AG04450 (cell line): Measurements from ENCODE around the gene COL27A1. TPM values are rescaled to one million over a fixed set of nuclear protein-coding genes. Genes with fewer than 3 reads are reported as not detected.

ENCODE experiments used
- CTCF ChIA-PET: fragments of 300-600, 350-600 bp; formaldehyde crosslinking; extraction: SDS; loops from one replicate; lab custom pipeline; 2022; ENCODE audit warnings: antibody characterized with exemption, inconsistent platforms; lab: Charles Lee
- POLR2A ChIA-PET: fragments of 350-600 bp; formaldehyde crosslinking; extraction: SDS; loops from one replicate; lab custom pipeline; 2021; ENCODE audit warnings: antibody characterized with exemption, inconsistent platforms; lab: Yijun Ruan, JAX
- DNase-seq: peaks from one replicate; pipeline ENCODE4 v3.0.0-alpha.2; 2011; ENCODE audit warnings: low read depth, low spot score
- H3K27ac ChIP-seq: one replicate; pipeline ENCODE4 v1.5.1; 2012; ENCODE audit warnings: low read depth, low read length, control low read depth
- H3K27me3 ChIP-seq: one replicate; pipeline ENCODE4 v1.6.0; 2012; ENCODE audit warnings: low read length; ENCODE audit not compliant: control insufficient read depth, insufficient read depth
- H3K4me3 ChIP-seq: 2 replicates; pipeline ENCODE4 v1.5.1; 2011; ENCODE audit warnings: mild to moderate bottlenecking, low read depth, low read length, control low read depth
- H3K9me3 ChIP-seq: 2 replicates; pipeline ENCODE4 v1.5.1; 2012; ENCODE audit warnings: low read length; ENCODE audit not compliant: control insufficient read depth, insufficient read depth
- polyA plus RNA-seq: library from polyadenylated mRNA; depleted of rRNA; stranded (reverse); fragments of >200 nt; gene quantifications from 2 replicates; pipeline ENCODE4 v1.2.3, GENCODE V29; 2011
- TF ChIP-seq, protein P1 (sequence below): IDR thresholded peaks from 2 replicates; pipeline ENCODE4 v1.5.1; 2011; ENCODE audit warnings: low read depth, low read length, control low read depth, inconsistent platforms

The COL27A1 gene
- polyA plus RNA-seq, 1 experiment = 8.5 TPM

DNA sequence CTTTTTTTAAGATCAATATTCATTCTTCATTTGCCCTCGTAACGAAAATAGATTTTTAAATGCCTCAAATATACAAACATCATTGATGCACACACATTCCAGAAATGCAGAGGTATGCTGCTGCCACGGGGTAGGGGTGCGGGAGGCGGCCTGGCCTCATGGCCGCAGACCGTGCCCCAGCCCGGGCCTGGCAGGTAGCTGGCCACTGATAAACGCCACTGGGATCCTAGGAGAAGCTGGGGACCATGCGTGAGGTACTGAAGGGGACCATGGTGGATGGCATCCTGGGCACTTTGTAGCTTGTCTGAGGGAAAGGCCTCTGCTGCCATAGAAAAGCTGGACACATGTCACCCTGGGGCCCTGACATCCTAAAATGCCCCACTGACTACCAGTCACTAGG is 180.8 kb downstream of the COL27A1 start:
- TF ChIP-seq, protein P1, sequence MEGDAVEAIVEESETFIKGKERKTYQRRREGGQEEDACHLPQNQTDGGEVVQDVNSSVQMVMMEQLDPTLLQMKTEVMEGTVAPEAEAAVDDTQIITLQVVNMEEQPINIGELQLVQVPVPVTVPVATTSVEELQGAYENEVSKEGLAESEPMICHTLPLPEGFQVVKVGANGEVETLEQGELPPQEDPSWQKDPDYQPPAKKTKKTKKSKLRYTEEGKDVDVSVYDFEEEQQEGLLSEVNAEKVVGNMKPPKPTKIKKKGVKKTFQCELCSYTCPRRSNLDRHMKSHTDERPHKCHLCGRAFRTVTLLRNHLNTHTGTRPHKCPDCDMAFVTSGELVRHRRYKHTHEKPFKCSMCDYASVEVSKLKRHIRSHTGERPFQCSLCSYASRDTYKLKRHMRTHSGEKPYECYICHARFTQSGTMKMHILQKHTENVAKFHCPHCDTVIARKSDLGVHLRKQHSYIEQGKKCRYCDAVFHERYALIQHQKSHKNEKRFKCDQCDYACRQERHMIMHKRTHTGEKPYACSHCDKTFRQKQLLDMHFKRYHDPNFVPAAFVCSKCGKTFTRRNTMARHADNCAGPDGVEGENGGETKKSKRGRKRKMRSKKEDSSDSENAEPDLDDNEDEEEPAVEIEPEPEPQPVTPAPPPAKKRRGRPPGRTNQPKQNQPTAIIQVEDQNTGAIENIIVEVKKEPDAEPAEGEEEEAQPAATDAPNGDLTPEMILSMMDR = no peak
- Histone ChIP-seq H3K9me3 (no peaks in the 10 kb centered on the region; the same call in 1 of the 2 replicates), H3K27me3 (no peaks in the 10 kb centered on the region), H3K4me3 (no peak overlapping the region), H3K27ac (no peak overlapping the region)
- DNase-seq = no peak
- ChIA-PET POLR2A (no interaction called here), CTCF (interaction anchor here (1.5 kb wide), 1 partner anchor 69 kb away, joined by 4 read pairs; no protein-coding TSS in a partner anchor)

DNA sequence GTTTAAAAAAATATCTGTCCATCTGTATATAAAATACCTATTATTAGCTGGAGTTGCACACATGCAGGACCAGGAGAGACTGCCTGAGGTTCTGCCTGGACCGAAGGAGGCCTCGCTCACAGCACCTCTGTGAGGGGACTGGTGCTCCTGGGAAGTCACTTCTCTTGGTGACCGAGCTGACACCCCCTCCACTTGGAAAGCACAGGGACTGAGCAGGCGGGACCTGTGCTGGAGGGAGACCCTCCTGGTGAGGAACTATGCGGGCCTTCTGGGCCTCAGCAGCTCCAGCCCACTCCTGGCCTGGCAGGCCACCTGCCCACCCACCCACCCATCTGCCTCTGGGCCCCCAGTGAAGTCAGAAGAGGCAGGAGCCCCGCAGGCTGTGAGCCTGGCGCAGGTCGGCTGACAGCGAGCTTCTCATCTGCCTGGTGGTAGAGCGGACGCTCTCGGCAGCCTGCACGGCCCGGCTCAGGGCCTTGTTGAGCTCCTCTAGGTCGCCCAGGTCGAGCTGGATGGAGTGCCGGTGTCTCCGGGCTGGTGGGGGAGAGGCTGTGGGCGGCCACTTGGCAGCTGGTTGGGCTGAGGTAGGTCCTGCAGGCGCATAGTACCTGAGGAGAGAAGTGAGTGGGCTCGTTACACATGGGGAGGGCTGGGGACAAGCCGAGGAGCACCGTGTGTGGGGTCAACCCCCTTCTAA is 181.5 kb downstream of the COL27A1 start:
- no peak for DNase-seq
- TF ChIP-seq, protein P1 = no peak
- Histone ChIP-seq H3K9me3 (no peaks in the 10 kb centered on the region; the same call in 1 of the 2 replicates), H3K27ac (no peak overlapping the region), H3K4me3 (no peak overlapping the region), H3K27me3 (no peaks in the 10 kb centered on the region)
- POLR2A ChIA-PET = no interaction called here
- CTCF ChIA-PET = interaction anchor here (1.5 kb wide), 1 partner anchor 69 kb away, joined by 4 read pairs; no protein-coding TSS in a partner anchor

DNA sequence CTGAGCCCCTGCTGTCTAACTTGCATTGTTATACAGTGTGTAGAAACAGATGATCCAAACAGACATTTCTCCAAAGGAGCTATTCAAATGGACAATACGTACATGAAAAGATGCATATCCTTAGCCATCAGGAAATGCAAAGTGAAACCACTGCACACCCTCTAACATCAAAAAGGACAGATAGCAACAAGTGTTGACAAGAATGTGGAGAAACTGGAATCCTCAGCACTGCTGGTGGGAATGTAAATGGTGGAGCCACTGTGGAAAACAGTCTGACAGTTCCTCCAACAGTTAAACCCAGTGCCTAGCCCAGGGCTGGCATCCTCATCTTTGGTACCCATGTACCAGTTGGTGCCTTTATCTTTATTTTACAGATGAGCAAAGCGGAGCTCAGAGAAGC is 182.8 kb downstream of the COL27A1 start:
- no peak overlapping the region for H3K27ac ChIP-seq
- no peak overlapping the region for H3K4me3 ChIP-seq
- no peaks in the 10 kb centered on the region; the same call in 1 of the 2 replicates for H3K9me3 ChIP-seq
- ChIA-PET CTCF (interaction anchor here (1.0 to 2.5 kb wide), 7 partner anchors 9 to 315 kb away, joined by 3 to 13 read pairs (median 6); no protein-coding TSS in a partner anchor), POLR2A (no interaction called here)
- no peaks in the 10 kb centered on the region for H3K27me3 ChIP-seq
- no peak for DNase-seq
- TF ChIP-seq, protein P1 = no peak

DNA sequence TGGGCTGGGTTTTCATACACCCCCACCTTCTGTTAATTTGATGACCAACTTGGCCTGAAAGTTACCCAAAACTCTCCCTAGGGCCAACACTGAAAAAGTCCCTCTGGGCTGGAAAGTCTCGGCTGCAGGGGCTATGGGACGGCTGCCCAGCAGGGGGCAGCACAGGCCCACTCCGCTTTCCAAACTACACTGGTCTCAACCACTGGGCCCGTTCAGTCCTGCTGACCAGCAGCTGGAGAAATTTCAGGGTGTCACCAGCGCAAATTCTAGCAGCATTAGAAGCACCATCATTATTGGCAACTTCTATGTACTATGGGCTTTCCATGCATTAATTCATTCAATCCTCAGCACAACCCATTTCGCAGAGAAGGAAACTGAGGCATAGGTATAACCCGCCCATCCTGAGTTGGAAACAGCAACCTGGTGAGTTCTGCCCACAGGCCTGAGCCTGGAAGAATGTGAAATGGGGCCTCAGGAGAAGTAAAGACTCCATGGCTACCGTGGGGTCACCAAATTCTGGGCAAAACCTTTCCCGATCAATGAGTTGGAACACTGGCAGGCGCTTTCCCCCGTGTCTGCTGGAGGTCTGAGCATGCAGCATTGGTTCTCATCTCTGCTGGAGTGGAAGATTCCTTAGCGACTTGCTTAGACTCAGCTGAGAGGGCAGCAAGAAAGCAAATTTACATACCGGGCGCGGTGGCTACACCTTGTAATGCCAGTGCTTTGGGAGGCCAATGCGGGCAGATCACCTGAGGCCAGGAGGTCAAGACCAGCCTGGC is 184.0 kb downstream of the COL27A1 start:
- no peaks in the 10 kb centered on the region; the same call in 1 of the 2 replicates for H3K9me3 ChIP-seq
- no peak overlapping the region for H3K4me3 ChIP-seq
- ChIA-PET CTCF (interaction anchor here (0.6 to 2.5 kb wide), 8 partner anchors 8 to 314 kb away, joined by 3 to 13 read pairs (median 6); no protein-coding TSS in a partner anchor), POLR2A (no interaction called here)
- DNase-seq = no peak
- TF ChIP-seq, protein P1 = peak; percentile 93
- no peaks in the 10 kb centered on the region for H3K27me3 ChIP-seq
- H3K27ac ChIP-seq = no peak overlapping the region
